ENCODE measurements around the gene RAD9A.

The RAD9A gene

DNA sequence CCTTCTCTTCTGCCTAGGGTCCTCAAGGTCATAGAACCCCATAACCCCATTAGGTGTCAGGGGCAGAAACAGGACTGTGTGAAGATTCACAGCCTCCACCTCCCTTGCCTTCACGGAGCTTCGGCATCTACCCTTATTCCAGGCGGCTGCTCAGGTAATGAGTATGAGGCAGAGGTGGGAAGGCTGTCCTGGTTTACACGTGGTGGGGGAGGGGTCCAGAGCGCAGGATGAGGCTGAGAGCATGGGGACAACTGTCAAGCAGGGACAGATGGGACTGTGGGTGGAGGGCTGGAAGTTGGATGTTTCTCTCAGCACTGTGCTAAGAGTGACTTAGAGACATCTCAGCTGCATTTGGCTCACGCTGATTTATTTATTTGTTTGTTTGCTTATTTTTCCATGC, 4.3 kb upstream of the RAD9A start:
- Histone ChIP-seq H3K9me3 (ENCODE audit: low read length) (no peaks in the 10 kb centered on the region), H3K4me1 (ENCODE audit: insufficient read depth, low read length) (peaks cover 11% of the 10 kb centered on the region), H3K27me3 (ENCODE audit: insufficient read depth, low read length) (no peaks in the 10 kb centered on the region), H3K4me3 (ENCODE audit: low read length) (no peak overlapping the region), H3K36me3 (ENCODE audit: insufficient read depth, low read length) (no peaks in the 10 kb centered on the region), H2AFZ (ENCODE audit: low read depth, low read length) (no peak overlapping the region)

DNA sequence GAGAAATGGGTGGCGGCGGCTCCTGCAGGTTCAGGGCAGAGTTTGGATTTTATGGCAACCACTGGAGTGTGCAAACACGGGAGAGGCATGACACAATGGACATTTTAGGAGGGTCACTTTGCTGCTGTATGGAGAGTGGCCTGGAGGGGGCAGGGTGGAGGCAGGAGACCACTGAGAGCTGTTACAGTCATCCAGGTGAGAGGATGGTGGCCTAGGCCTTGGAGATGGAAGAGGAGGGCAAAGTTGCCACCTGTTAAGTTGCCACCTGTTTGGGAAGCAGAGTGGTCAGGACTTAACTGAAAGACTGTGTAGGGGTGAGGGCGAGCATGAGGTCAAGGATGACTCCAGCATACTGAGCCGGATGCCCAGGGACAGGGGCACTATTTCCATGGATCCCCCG, 2.3 kb upstream of the RAD9A start:
- Histone ChIP-seq H2AFZ (ENCODE audit: low read depth, low read length) (no peak overlapping the region), H3K9me3 (ENCODE audit: low read length) (no peaks in the 10 kb centered on the region), H3K27me3 (ENCODE audit: insufficient read depth, low read length) (no peaks in the 10 kb centered on the region), H3K36me3 (ENCODE audit: insufficient read depth, low read length) (peaks cover 4% of the 10 kb centered on the region), H3K4me3 (ENCODE audit: low read length) (no peak overlapping the region), H3K4me1 (ENCODE audit: insufficient read depth, low read length) (peaks cover 14% of the 10 kb centered on the region)

DNA sequence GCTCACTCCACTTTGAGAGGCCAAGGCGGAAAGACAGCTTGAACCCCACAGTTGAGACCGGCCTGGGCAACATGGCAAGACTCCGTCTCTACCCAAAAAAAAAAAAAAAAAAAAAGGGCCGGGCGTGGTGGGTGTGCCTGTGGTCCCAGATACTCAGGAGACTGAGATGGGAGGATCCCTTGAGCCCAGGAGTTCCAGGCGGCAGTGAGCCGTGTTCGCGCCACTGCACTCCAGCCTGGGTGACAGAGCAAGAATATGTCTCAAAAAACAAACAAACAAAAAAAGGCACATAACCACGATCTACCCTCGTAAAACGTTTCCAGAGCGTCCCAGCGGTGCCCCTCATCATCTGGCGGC, 861 bp upstream of the RAD9A start:
- no peaks in the 10 kb centered on the region for H3K27me3 ChIP-seq (ENCODE audit: insufficient read depth, low read length)
- peaks cover 8% of the 10 kb centered on the region for H3K36me3 ChIP-seq (ENCODE audit: insufficient read depth, low read length)
- peaks cover 14% of the 10 kb centered on the region for H3K4me1 ChIP-seq (ENCODE audit: insufficient read depth, low read length)
- H3K4me3 ChIP-seq (ENCODE audit: low read length), result peak overlapping the region; percentile 86
- no peaks in the 10 kb centered on the region for H3K9me3 ChIP-seq (ENCODE audit: low read length)
- H2AFZ ChIP-seq (ENCODE audit: low read depth, low read length), result peak overlapping the region; percentile 52

DNA sequence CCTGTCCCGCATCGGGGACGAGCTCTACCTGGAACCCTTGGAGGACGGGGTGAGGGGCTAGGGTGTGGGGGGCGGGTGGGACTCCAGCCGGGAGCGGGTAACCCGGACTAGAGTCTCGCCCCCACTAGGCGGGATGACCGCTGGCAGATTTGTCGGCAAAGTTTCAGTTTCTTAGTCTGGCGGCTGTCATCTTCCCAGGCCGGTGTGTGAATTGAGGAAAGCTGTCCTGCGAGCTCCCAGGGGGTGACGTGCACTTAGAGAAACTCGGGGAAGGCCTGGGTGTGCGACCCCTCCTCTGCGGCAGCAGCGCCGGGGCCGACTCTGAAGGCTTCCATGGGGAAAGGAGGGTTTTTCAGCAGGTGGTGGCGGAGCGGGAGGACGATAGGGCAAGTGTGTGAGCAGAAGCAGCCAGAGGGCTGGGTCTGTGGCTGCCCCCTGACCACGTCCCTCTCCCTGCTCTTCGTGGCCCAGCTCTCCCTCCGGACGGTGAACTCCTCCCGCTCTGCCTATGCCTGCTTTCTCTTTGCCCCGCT, 463 bp downstream of the RAD9A start:
- Histone ChIP-seq H3K27me3 (ENCODE audit: insufficient read depth, low read length) (no peaks in the 10 kb centered on the region), H3K4me3 (ENCODE audit: low read length) (peak overlapping the region; percentile 86), H3K9me3 (ENCODE audit: low read length) (no peaks in the 10 kb centered on the region), H2AFZ (ENCODE audit: low read depth, low read length) (peak overlapping the region; percentile 52), H3K4me1 (ENCODE audit: insufficient read depth, low read length) (peaks cover 14% of the 10 kb centered on the region), H3K36me3 (ENCODE audit: insufficient read depth, low read length) (peaks cover 15% of the 10 kb centered on the region)

DNA sequence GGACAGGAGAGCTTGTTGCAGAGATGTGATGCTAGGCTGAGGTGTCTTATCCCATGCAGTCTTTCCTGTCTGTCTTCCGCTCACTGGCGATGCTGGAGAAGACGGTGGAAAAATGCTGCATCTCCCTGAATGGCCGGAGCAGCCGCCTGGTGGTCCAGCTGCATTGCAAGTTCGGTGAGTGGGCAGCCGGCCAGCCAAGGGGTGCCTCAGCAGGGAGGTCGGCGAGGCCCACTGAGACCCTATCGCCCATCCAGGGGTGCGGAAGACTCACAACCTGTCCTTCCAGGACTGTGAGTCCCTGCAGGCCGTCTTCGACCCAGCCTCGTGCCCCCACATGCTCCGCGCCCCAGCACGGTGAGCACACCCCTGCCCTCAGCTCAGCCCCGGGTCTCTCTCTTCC, 1.7 kb downstream of the RAD9A start:
- Histone ChIP-seq H3K36me3 (ENCODE audit: insufficient read depth, low read length) (peaks cover 25% of the 10 kb centered on the region), H3K4me3 (ENCODE audit: low read length) (no peak overlapping the region), H3K4me1 (ENCODE audit: insufficient read depth, low read length) (peaks cover 14% of the 10 kb centered on the region), H3K27me3 (ENCODE audit: insufficient read depth, low read length) (no peaks in the 10 kb centered on the region), H2AFZ (ENCODE audit: low read depth, low read length) (no peak overlapping the region), H3K9me3 (ENCODE audit: low read length) (no peaks in the 10 kb centered on the region)

DNA sequence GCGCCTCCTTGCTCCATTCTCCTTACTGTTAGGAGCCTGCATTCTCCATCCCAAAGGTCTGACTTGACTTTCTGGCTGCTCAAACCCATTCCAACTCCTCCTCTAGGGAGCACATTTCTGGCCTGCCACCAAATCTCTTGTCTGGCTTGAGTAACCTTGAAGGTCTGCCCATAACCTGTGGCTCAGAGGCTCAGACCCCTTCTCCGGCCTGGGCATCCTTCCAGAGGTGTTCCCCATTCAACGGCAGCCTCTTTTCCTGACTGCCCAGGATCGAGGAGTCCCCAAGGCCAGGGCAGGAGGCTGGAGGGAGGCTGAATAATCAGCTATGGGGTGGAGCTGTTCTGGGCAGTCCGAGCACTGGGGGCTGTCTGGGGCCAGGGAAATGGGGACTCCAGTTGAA, 2.2 kb downstream of the RAD9A start:
- H3K27me3 ChIP-seq (ENCODE audit: insufficient read depth, low read length), result no peaks in the 10 kb centered on the region
- H2AFZ ChIP-seq (ENCODE audit: low read depth, low read length), result no peak overlapping the region
- peaks cover 31% of the 10 kb centered on the region for H3K36me3 ChIP-seq (ENCODE audit: insufficient read depth, low read length)
- H3K4me3 ChIP-seq (ENCODE audit: low read length), result no peak overlapping the region
- H3K9me3 ChIP-seq (ENCODE audit: low read length), result no peaks in the 10 kb centered on the region
- peaks cover 14% of the 10 kb centered on the region for H3K4me1 ChIP-seq (ENCODE audit: insufficient read depth, low read length)

DNA sequence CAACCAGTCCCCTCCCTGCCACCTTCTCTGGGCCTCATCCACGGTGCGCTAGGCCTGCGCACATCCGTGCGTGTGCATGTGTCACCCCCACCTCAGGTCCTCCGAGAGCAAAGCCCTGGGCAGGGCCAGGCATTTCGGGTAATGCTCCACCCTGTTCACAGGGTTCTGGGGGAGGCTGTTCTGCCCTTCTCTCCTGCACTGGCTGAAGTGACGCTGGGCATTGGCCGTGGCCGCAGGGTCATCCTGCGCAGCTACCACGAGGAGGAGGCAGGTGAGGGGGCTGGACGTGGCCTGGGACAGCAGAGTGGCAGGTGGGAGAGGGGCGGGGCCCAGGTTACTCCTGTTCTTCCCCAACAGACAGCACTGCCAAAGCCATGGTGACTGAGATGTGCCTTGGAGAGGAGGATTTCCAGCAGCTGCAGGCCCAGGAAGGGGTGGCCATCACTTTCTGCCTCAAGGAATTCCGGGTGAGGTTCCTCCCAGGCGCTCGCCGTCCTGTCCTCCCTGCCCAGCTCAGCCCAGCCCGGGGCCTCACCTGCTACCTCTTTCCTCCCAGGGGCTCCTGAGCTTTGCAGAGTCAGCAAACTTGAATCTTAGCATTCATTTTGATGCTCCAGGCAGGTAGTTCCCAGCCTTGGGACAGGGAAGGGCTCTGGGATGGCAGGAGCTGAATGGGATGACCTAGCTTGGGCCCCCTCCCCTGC, 3.9 kb downstream of the RAD9A start:
- H3K27me3 ChIP-seq (ENCODE audit: insufficient read depth, low read length), result no peaks in the 10 kb centered on the region
- no peak overlapping the region for H2AFZ ChIP-seq (ENCODE audit: low read depth, low read length)
- peaks cover 20% of the 10 kb centered on the region for H3K4me1 ChIP-seq (ENCODE audit: insufficient read depth, low read length)
- peaks cover 41% of the 10 kb centered on the region for H3K36me3 ChIP-seq (ENCODE audit: insufficient read depth, low read length)
- no peak overlapping the region for H3K4me3 ChIP-seq (ENCODE audit: low read length)
- H3K9me3 ChIP-seq (ENCODE audit: low read length), result no peaks in the 10 kb centered on the region

DNA sequence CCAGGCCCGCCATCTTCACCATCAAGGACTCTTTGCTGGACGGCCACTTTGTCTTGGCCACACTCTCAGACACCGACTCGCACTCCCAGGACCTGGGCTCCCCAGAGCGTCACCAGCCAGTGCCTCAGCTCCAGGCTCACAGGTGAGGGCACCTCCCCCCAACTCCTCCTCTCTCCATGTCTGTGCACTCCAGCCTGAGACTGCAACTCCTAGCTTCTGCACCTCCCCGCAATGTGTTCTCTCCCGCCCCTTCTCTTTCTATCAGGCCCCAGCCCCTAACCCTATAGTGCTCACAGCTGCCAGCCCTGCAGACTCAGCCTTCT, 4.4 kb downstream of the RAD9A start:
- no peak overlapping the region for H3K4me3 ChIP-seq (ENCODE audit: low read length)
- no peaks in the 10 kb centered on the region for H3K9me3 ChIP-seq (ENCODE audit: low read length)
- H3K27me3 ChIP-seq (ENCODE audit: insufficient read depth, low read length), result no peaks in the 10 kb centered on the region
- no peak overlapping the region for H2AFZ ChIP-seq (ENCODE audit: low read depth, low read length)
- H3K4me1 ChIP-seq (ENCODE audit: insufficient read depth, low read length), result peaks cover 19% of the 10 kb centered on the region
- peaks cover 41% of the 10 kb centered on the region for H3K36me3 ChIP-seq (ENCODE audit: insufficient read depth, low read length)

DNA sequence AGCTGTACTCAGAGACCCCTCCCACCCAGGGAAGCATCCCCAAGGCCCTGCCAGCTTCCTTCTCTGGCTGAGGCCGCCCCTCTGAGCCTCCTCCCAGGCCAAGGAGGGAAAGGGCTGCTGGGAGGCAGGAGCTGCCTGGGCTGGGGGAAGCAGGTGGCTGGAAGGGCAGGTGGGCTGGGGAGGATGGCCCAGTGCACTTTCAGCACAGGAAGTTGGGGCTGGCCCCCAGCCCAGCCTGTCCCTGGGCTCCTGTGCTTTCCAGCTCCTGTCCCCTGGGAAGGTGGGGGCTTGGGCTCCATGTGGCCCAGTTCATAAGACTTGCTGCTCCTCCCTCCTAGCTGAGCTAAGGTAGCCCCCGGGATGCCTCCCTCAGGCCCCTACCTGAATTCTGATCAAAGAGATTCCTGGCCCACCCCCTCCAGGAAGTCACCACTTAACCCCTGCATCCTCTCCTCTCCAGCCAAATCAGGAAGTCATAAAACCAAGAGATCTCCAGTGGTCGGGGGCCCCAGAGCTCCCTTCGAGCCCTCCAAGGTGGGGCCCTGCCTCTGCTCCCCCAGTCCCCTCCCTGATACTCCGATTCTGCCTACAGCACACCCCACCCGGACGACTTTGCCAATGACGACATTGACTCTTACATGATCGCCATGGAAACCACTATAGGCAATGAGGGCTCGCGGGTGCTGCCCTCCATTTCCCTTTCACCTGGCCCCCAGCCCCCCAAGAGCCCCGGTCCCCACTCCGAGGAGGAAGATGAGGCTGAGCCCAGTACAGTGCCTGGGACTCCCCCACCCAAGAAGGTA, 5.0 kb downstream of the RAD9A start:
- no peaks in the 10 kb centered on the region for H3K9me3 ChIP-seq (ENCODE audit: low read length)
- peaks cover 18% of the 10 kb centered on the region for H3K4me1 ChIP-seq (ENCODE audit: insufficient read depth, low read length)
- no peaks in the 10 kb centered on the region for H3K27me3 ChIP-seq (ENCODE audit: insufficient read depth, low read length)
- no peak overlapping the region for H2AFZ ChIP-seq (ENCODE audit: low read depth, low read length)
- peaks cover 41% of the 10 kb centered on the region for H3K36me3 ChIP-seq (ENCODE audit: insufficient read depth, low read length)
- no peak overlapping the region for H3K4me3 ChIP-seq (ENCODE audit: low read length)

DNA sequence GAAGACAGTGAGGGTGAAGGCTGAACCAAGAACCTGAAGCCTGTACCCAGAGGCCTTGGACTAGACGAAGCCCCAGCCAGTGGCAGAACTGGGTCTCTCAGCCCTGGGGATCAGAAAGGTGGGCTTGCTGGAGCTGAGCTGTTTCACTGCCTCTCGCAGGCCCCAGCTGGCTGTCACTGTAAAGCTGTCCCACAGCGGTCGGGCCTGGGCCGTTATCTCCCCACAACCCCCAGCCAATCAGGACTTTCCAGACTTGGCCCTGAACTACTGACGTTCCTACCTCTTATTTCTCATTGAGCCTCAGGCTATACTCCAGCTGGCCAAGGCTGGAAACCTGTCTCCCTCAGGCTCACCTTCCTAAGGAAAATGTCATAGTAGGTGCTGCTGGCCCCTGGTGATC, 5.8 kb downstream of the RAD9A start:
- no peak overlapping the region for H2AFZ ChIP-seq (ENCODE audit: low read depth, low read length)
- H3K36me3 ChIP-seq (ENCODE audit: insufficient read depth, low read length), result peaks cover 41% of the 10 kb centered on the region
- H3K4me3 ChIP-seq (ENCODE audit: low read length), result no peak overlapping the region
- peaks cover 18% of the 10 kb centered on the region for H3K4me1 ChIP-seq (ENCODE audit: insufficient read depth, low read length)
- no peaks in the 10 kb centered on the region for H3K27me3 ChIP-seq (ENCODE audit: insufficient read depth, low read length)
- H3K9me3 ChIP-seq (ENCODE audit: low read length), result no peaks in the 10 kb centered on the region

DNA sequence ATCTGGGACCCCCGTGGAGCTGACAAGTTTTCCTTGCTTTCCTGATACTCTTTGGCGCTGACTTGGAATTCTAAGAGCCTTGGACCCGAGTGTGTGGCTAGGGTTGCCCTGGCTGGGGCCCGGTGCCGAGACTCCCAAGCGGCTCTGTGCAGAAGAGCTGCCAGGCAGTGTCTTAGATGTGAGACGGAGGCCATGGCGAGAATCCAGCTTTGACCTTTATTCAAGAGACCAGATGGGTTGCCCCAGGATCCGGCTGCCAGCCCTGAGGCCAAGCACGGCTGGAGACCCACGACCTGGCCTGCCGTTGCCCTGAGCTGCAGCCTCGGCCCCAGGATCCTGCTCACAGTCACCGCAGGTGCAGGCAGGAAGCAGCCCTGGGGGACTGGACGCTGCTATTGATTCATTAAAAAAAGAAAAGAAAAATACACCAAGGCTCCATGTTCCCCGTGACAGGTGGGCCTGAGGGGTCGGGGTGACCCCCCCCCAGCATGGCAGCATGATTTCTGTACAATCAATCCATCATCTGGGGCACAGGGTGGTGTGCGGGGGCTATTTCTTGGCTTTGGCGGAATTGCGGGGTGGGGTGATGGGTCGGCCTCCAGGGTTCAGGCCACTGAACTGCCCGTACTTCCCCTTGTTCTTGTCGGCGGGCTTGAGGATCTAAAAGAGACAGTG, 6.3 kb downstream of the RAD9A start:
- peaks cover 41% of the 10 kb centered on the region for H3K36me3 ChIP-seq (ENCODE audit: insufficient read depth, low read length)

DNA sequence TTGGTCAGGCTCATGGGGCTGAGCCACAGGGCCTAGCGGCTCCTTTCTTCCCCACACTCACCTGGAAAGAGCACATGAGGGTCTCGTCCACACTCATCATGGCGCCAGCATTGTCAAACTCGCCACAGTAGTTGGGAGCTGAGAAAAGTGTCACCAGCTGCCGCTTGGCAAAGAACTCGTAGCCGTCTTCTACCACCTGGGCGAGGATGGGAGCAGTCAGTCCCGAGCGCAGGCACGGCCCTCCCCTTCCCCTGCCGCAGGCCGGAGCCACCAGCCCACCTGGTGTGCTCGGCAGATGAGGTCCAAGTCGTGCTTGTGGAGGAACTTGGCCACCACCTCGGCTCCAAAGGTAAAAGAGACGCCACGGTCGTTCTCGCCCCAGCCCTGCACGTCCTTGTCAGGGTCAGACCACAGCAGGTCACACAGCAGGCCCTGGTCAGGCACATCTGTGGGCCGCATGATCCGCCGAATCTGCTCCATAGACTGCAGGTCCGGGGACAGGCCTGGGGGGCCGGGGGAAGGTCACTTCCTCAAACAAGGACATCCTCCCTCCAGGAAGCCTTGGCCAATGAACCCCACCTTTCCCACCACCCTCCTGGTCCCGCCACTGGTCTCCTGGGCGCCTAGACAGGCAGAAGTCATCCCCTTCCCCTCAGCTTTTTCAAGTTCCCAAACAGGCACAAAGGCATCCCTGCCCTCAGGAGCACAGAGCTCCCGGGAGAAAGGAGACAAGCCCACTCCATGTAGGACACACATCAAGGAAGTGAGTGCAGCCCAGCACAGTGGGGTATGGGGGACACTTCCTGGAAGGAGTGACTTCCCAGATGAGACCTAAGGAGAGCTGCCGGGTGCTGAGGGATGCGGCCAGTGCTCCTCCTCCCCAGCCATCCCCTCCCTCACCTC, 7.1 kb downstream of the RAD9A start:
- H2AFZ ChIP-seq (ENCODE audit: low read depth, low read length), result no peak overlapping the region
- H3K4me3 ChIP-seq (ENCODE audit: low read length), result no peak overlapping the region
- H3K27me3 ChIP-seq (ENCODE audit: insufficient read depth, low read length), result no peaks in the 10 kb centered on the region
- H3K9me3 ChIP-seq (ENCODE audit: low read length), result no peaks in the 10 kb centered on the region
- H3K4me1 ChIP-seq (ENCODE audit: insufficient read depth, low read length), result peaks cover 17% of the 10 kb centered on the region
- H3K36me3 ChIP-seq (ENCODE audit: insufficient read depth, low read length), result peaks cover 39% of the 10 kb centered on the region

More for the DNA sequence above, 6.3 kb downstream of the RAD9A start:
- H3K4me3 ChIP-seq (ENCODE audit: low read length), result no peak overlapping the region
- no peaks in the 10 kb centered on the region for H3K27me3 ChIP-seq (ENCODE audit: insufficient read depth, low read length)
- no peak overlapping the region for H2AFZ ChIP-seq (ENCODE audit: low read depth, low read length)
- peaks cover 15% of the 10 kb centered on the region for H3K4me1 ChIP-seq (ENCODE audit: insufficient read depth, low read length)
- no peaks in the 10 kb centered on the region for H3K9me3 ChIP-seq (ENCODE audit: low read length)

Data from neuron (in vitro differentiated cells).